ENCODE data around the gene GTF2IRD1. TPM values are rescaled to one million over a fixed set of nuclear protein-coding genes. Genes with fewer than 3 reads are reported as not detected.
"Not testable (repeated sequence)": the region's sequence is repeated elsewhere in the genome, so short reads cannot be mapped to it uniquely, and the experiment has no call there.

The GTF2IRD1 gene
- total RNA-seq, 1 experiment from 2014 or later: 42.9 TPM

GRCh38 chr7:74506325-74506724, 52.6 kb downstream of the GTF2IRD1 start:
- ChIA-PET POLR2A (no interaction called here), CTCF (no interaction called here)
- ATAC-seq: no peak
- Mint-ChIP-seq H3K27ac (no peak overlapping the region), H3K4me1 (0 out of 2 replicates have a peak, but pooled peaks cover under 1% of the 10 kb centered on the region), H3K36me3 (peaks cover 13% of the 10 kb centered on the region), H3K9me3 (no peaks in the 10 kb centered on the region), H3K27me3 (ENCODE audit: low read depth) (no peaks in the 10 kb centered on the region; the same call in 1 of the 2 replicates), H3K4me3 (no peak overlapping the region)
- TF ChIP-seq CREM (CRISPR knock-in tag; IDR thresholded peaks at IDR 0.05) (no peak), OVOL2 (CRISPR knock-in tag; IDR thresholded peaks at IDR 0.05; ENCODE audit: borderline replicate concordance) (no peak), IRF2 (CRISPR knock-in tag; IDR thresholded peaks at IDR 0.05; ENCODE audit: borderline replicate concordance, low read depth) (no peak), MYBL2 (CRISPR knock-in tag; IDR thresholded peaks at IDR 0.05) (no peak)
- no peak for DNase-seq (ENCODE audit: low spot score)

- CTCF ChIA-PET: no interaction called here
Observed at GRCh38 chr7:74507538-74508319, 54.0 kb downstream of the GTF2IRD1 start.

GRCh38 chr7:74509453-74509852, 55.7 kb downstream of the GTF2IRD1 start:
- ATAC-seq; DNase-seq (ENCODE audit: low spot score); H3K27ac Mint-ChIP-seq; H3K27me3 Mint-ChIP-seq (ENCODE audit: low read depth); CTCF ChIA-PET; H3K9me3 Mint-ChIP-seq; H3K4me3 Mint-ChIP-seq; H3K4me1 Mint-ChIP-seq; POLR2A ChIA-PET: not testable (repeated sequence)
- peaks cover 12% of the 10 kb centered on the region for H3K36me3 Mint-ChIP-seq

More at GRCh38 chr7:74507538-74508319, 54.0 kb downstream of the GTF2IRD1 start:
- Mint-ChIP-seq H3K27ac (0 out of 2 replicates have a peak overlapping the region, but pooled peaks have one; percentile 23), H3K36me3 (peaks cover 13% of the 10 kb centered on the region), H3K4me3 (no peak overlapping the region), H3K9me3 (no peaks in the 10 kb centered on the region), H3K27me3 (ENCODE audit: low read depth) (no peaks in the 10 kb centered on the region; the same call in 1 of the 2 replicates), H3K4me1 (no peaks in the 10 kb centered on the region)
- ATAC-seq (no peak), DNase-seq (ENCODE audit: low spot score) (no peak)
- POLR2A ChIA-PET: interaction anchor here (0.9 kb wide), 1 partner anchor 21 kb away, joined by 3 read pairs; no protein-coding TSS in a partner anchor
- TF ChIP-seq ZNF512 (CRISPR knock-in tag; IDR thresholded peaks at IDR 0.05; ENCODE audit: borderline replicate concordance) (no peak), USF2 (CRISPR knock-in tag; IDR thresholded peaks at IDR 0.05) (no peak), ELF4 (CRISPR knock-in tag; IDR thresholded peaks at IDR 0.05; ENCODE audit: low read depth) (no peak)

- H3K4me3 Mint-ChIP-seq: no peak overlapping the region
- no peaks in the 10 kb centered on the region for H3K4me1 Mint-ChIP-seq
- no peaks in the 10 kb centered on the region; the same call in 1 of the 2 replicates for H3K27me3 Mint-ChIP-seq (ENCODE audit: low read depth)
- no peaks in the 10 kb centered on the region for H3K9me3 Mint-ChIP-seq
- H3K36me3 Mint-ChIP-seq: peaks cover 22% of the 10 kb centered on the region
- ChIA-PET POLR2A (no interaction called here), CTCF (no interaction called here)
- ATAC-seq (no peak), DNase-seq (ENCODE audit: low spot score) (no peak)
- peak overlapping the region; percentile 32; the same call in 1 of the 2 replicates for H3K27ac Mint-ChIP-seq
- TF ChIP-seq GTF2I (CRISPR knock-in tag; conservative IDR thresholded peaks at IDR 0.05) (no peak), E2F4 (CRISPR knock-in tag; IDR thresholded peaks at IDR 0.05; ENCODE audit: borderline replicate concordance, low read depth) (no peak), ZNF512 (CRISPR knock-in tag; IDR thresholded peaks at IDR 0.05; ENCODE audit: borderline replicate concordance) (no peak), SMAD3 (CRISPR knock-in tag; IDR thresholded peaks at IDR 0.05; ENCODE audit: borderline replicate concordance) (no peak), PRRX2 (CRISPR knock-in tag; IDR thresholded peaks at IDR 0.05) (no peak), FOXK1 (CRISPR knock-in tag; IDR thresholded peaks at IDR 0.05) (no peak), NFYB (CRISPR knock-in tag; conservative IDR thresholded peaks at IDR 0.05; ENCODE audit: low read depth) (no peak), USF2 (CRISPR knock-in tag; IDR thresholded peaks at IDR 0.05) (no peak), ZNF263 (CRISPR knock-in tag; IDR thresholded peaks at IDR 0.05; ENCODE audit: low read depth) (no peak), ERG (CRISPR knock-in tag; IDR thresholded peaks at IDR 0.05) (no peak), CDX4 (CRISPR knock-in tag; IDR thresholded peaks at IDR 0.05; ENCODE audit: borderline replicate concordance) (no peak)
Observed at GRCh38 chr7:74511345-74511744, 57.6 kb downstream of the GTF2IRD1 start.
